ENCODE measurements around the gene RARG.
"Not testable (repeated sequence)": the region's sequence is repeated elsewhere in the genome, so short reads cannot be mapped to it uniquely, and the experiment has no call there.

The RARG gene

DNA sequence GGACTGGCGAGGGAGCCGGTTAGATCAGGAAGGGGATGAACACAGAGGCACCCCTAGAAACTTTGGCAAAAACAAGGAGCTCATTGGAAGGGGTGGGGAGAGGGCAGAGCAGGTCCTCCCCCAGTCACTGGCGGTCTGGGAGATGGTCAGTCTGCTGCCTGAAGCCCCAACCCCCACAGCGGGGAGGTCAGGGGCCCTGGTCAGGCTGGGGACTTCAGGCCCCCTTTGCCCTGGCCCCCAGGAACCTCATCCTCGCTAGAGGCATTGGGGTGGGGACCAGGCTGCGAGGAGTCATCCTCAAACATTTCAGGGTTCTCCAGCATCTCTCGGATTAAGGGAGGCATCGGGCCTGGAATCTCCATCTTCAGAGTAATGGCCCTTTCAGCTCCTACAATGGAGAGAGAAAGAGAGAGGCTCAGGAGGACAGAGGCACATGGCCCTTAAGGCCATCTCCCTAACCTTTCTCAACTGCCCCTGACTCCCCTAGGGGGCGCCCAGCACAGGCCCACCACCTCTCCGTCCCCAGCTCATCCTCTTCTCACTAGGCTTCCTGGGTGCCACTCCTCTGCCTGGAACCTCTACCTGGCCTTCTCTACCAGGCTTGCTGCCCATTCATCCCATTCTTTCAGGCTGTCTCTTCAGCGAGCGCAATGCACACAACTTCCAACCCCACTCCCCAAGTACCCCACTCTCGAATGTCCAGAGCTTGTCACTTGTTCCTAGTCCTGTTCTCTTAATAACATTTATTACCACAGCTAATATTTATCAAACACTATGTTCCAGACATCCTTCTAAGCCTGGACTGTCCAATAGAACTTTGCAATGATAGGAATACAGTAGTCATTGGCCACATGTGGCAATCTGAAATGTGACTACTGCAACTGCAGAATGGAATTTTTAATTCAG, 20.3 kb downstream of the RARG start:
- no peak for DNase-seq

DNA sequence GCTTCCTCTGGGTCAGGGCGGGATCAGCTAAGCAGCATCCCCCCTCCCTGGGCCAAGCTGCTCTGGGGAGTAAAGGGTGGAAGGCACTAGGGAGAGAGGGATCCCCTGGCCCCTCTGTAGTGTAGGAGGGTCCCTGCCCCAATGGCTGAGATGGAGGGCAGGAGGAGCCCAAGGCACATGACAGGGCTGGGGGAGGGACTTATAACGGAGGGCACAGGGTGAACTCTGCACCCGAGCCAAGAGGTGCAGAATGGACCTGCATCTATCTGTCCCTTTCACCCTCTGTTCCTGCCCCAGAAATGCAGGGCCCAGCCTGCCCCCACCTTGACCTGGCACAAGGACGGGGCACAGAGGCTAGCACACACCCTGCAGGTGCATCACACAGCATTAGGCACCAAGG, 21.2 kb downstream of the RARG start:
- DNase-seq: no peak

DNA sequence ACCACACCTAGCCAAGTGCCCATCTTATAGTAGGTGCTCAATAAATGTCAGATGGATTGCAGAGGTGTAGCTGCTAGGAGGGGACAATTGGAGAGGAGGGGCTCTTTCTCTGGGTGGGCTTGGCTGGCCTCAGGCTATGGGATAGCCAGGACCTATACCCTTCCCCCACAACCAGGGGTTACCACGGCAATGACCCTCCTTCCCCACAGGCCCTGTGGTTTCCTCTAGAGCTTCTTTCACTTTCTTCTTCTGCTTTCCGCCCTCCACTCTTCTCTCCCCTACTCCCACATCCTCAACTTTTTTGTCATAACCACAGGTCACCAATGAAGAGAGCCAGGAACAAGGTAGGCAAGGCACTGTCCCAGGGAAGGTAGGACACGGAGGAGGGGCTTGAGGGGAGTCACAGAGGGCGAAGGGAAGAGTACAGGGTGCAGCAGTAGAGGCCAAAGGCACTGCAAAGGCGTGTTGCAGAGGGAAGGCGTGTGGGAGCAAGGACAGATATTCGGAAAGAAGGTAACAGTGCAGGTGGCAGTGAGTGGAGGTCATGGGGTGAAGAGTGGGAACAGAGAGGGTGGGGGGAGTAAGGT, 23.0 kb downstream of the RARG start:
- DNase-seq: no peak

DNA sequence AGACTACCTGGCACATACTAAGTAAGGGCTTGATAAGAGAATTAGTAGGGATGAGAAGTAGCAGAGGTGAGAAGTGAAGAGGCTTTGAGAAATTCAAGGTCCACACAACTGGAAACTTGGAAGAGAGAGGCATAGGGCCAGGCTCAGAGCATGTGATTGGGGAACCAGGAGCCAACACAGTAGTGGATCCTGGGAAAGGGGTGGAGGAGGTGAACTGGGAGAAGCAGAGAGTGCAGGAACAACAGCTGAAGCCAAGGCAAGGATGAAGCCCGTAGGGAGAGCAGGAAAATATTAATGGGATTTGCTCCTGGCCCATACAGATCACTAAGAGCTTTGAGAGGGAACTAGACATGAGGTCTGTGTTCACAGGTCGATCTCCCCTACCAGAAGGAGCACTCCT, 23.6 kb downstream of the RARG start:
- DNase-seq: no peak

DNA sequence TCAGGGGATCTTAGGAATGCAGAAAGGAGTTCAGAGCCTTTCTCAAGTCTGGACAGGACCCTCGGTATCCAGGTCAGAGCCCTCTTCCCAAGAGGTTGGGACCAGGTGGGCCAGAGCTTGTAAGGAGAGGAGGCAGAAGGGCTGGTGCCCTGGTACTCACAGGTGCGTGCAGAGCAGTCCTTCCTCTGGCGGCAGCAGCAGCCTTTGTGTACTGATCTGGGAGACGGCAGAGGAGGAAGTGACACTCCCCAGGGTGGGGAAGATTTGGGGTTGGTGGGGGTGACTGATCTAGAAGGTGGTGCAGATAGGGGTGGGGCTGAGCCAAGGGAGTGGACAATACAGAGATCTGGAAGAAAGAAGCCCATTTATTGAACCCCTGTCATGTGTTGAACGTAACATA, 25.0 kb downstream of the RARG start, which contains the start of gene ITGB7:
Gene ITGB7, minus strand, starts transcription at position 210 of the 400 bp plus-strand sequence. CDS start 6,808 bp downstream, outside the sequence.
- DNase-seq: no peak

DNA sequence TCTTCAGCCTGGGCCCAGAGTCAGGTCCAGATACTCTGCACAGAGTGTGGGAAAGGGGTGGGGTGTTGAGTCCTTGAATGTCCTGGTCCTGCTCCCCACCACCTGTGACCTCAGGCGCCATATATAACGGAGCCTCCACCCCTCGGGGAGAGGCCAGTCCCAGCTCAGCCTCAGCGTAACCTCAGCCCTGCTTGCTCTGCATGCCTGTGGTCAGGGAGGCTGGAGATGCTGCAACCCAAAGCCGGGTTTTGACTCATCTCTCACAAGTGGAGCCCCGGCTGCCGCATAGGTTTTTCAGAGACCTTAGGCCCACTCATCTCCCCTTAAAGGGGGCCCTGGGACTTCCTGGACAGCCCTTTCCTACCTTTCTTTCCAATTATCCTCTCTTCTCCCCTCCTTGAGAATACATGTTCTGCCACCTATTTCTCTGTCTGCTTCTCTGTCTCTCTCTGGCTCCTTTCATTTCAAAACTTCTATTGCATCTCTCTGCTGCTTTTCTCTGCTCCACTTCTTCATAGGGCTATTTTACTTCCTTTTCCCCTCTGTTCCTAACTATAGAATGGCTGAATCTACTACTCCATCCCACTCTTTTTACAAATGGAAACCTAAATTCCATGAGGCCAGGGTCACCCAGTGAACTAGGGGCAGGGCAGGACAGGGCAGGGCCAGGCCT, 26.1 kb downstream of the RARG start:
- no peak for DNase-seq

DNA sequence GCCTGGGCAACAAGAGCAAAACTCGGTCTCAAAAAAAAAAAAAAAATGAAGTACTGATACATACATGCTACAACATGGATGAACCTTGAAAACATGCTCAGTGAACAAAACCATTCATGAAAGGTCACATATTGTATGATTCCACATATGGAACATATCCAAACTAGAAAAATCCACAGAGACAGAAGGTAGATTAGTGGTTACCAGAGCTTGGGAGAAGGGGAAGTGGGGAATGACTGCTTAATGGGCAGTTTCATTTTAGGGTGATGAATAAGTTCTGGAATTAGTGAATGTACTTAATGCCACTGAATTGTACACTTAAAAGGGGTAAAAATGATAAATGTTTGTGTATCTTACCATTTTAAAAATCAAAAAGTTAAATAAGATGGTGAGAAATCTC, 27.7 kb downstream of the RARG start:
- DNase-seq: no peak

DNA sequence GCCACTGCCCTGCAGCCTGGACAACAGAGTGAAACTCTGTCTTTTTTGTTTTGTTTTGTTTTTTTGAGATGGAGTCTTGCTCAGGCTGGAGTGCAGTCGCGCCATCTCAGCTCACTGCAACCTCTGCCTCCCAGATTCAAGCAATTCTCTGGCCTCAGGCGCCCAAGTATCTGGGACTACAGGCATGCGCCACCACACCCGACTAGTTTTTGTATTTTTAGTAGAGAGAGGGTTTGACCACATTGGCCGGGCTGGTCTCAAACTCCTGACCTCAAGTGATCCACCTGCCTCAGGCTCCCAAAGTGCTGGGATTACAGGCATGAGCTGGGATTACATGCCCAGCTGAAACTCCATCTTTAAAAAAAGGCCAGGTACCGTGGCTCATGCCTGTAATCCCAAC, 29.7 kb downstream of the RARG start:
- DNase-seq: not testable (repeated sequence)

DNA sequence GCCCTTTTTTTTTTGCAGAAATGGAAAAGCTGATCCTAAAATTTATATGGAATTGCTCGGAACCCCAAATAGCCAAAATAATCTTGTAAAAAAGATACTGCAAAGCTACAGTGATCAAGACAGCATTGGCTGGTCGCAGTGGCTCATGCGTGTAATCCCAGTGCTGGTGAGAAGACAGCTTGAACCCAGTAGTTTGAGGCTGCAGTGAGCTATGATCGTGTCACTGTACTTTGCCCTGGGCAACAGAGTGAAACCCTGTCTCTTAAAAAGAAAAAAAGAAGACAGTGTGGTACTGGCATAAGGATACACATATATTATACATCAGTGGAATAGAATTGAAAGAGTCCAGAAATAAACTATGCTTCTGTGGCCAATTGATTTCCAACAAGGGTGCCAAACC, 30.4 kb downstream of the RARG start:
- DNase-seq: no peak

DNA sequence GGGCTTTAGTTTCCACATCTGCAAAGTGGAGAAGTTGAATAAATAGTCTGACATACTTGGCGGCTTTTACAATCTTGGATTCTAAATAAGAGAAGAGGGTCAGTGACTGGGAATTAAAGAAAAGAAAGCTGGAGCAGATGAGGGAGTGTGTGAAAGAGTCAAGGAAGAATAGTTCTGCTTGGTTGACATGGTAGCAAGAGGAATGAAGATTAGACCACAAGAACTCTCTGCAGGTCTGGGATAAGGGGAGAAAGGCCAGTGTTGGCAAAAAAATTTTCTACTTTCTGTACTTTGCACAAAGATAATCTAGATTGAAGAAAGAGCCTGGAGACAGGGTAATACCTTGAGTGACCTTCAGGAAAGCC, 30.9 kb downstream of the RARG start:
- no peak for DNase-seq

DNA sequence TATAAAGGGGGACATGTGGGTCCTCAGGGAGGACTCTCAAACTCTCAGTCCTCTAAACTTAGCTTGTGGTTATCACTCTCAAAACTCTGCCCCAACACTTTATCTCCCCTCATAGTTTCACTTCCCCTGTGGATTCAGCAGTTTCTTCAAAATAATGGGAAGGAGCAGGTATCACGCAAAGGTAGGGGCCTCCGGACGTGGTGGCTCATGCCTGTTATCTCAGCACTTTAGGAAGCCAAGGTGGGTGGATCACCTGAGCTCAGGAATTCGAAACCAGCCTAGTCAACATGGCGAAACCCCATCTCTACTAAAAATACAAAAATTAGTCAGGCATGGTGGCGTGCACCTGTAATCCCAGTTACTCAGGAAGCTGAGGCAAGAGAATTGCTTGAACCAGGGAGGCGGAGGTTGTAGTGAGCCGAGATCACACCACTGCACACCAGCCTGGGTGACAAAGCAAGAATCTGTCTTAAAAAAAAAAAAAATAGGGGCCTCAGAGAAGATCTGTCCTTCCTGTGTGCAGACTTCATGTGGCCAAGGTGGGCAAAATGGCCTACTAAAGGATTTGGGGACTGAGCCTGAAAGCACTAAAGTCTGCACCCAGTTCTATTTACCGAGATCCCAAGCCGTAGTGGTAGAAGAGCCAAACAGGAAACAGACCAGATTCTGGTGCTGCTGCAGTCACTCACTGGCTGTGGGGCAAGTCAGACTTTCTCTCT, 31.4 kb downstream of the RARG start:
- DNase-seq: no peak

DNA sequence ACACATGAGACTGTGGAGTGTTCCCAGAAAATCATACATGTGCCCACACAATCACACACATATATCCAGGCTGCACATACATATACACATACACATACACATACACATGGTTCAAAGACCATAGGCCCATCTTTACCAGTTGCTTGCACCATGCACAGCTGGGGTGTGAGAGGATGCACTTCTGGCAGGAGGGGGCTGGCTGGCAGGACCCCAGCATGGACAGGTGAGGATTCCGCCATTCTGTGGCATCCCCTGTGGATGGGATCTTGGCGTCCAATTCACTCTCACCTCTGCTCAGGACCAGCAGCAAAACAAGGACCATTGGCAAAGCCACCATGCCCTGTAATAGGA, 31.9 kb downstream of the RARG start:
- no peak for DNase-seq

DNA sequence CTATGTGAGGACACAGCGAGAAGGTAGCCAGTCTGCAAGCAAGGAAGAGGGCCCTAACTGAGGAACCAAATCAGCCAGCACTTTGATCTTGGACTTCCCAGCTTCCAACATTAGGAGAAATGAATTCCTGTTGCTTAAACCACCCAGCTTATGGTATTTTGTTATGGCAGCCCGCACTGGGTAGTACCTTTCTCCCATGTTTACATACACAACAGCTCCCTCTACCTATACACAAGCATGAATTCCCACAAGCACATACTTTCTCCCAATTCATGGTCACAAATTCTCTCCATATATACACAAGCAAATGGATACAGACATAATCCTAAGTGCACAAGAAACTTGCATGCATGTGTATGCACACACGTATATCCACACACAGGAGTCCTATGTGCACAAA, 32.3 kb downstream of the RARG start:
- no peak for DNase-seq

DNA sequence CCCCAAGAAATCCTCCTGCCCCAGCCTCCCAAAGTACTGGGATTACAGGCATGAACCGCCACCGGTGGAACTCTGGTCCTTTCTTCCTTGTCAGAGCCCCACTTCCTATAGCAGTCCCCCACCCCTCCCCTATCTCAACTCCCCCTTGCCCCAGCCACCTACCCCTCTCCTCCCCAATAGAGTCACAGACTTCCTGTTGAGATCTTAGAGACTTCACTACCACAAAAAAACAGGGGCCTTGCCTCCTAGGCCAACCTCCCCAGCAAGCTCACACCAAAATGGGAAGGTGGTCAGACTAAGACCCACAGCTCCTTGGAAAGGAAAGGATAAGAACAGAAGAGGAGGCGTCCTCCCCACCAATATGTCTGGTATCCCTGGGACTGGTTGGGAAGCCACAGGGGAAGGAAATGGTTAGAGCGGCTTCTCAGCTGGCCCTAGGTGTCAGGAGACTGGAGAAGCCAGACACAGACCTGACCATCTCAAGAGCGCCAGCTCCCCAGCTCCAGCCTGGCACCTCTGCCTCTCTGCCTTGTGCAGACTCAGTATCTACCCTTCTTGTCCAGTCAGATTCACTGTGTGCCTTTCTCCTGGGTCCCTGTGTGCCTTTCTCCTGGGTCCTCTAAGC, 33.4 kb downstream of the RARG start:
- no peak for DNase-seq

DNA sequence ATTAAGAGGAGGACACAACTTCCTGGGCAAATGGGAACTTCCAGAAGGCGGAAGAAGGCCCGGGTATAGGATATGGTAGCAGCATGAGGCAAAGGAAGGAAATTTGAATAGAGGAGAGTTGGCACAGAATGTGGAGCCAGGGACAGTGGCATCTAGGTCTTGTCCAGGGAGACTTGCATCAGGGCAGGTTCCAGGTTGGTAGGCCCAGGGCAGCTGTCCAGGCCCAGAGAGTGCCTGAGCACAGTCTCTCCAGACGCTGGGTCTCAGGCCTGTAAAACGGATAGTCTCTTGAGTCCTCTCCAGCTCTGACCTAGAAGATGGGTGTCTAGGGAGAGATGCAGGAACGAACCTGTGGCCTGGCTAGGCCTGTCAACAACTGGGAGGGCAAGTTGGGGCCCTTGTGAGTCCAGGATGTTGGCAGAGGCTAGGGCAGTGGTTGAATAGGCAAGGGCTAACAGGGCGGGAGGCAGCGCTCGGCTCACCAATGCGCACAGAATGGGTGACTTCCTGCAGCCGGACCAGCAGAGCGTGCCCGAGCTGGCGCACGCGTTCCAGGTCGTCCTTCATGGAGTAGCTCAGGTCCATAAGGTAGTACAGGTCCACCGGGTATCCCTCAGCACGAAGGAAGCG, 34.9 kb downstream of the RARG start:
- no peak for DNase-seq

DNA sequence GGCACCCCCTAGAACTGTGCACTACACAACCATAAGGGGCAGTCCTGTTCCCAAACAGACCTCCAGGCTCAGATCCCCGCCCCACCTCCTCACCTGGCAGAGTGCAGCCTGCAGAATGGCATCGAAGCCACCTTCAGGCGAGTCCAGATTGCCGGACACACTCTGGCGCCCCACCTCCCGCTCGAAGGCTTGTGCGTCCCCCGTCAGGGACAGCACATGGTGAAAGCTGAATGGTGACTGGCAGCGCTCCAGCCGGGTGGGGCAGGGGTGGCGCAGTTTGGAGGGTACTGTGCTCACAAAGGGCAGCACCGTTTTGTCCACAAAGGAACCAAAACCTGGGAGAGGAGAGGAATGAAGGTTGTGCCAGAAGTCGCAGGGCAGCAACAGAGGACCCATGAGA, 35.5 kb downstream of the RARG start:
- DNase-seq: no peak

DNA sequence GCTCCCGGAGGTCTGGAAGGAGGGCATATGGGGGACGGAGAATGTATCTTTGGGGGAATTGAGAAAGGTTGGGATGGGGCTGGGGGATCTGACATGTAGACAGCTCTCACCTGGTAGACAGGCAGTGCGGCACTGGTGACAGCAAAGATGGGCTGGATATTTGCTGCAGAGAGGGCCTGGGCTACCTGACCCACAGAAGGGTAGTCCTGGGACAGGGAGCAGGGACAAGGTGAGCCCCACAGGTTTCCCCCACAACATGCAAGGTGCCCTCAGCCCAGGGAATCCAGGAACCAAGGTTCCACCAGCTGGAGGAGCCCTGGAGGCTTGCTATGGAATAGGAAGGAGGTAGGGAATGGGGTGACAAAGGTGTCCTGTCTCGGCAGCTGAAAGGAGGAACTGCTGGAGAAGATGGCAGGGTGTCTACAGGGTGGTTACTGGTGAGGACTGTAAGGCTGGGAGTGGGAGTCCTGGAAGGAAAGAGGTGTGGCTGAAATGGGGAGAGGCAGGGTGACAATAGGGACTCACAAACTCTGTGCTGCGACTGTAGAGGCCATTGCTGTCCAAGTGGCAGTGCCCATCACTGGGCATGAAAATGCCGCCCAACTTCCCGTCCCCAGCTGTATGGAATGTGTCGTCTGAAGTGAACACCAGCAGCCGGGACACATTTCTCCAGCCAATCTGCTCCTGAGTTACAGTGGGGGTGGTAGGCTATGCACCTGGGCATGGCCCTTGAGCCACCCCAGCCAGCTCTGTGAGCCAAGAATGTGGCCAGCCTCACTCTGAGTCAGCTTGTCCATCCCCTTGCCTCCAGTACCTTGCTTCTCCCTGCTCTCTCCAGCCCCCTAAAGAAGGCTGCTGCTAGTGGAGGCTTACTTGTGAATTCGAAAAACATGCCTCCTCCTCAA, 36.2 kb downstream of the RARG start:
- no peak for DNase-seq

DNA sequence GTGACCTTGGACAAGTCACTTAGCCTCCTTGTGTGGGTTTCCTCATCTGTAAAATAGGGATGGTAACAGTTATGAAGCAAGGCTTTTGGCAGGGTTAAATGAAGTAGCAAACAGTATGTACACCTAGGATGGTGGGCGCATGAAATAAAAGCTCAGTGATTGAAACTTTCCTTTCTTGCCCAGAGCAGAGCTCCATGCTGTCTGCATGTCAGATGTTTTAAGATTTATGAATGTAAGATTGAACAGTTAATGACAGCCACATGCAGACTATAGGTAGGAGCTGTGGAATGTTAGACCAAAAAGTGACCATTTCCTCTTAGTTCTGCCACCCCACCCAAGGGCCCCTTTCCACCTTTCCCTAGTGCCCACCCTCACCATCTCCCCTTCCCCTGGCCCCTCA, 37.0 kb downstream of the RARG start:
- DNase-seq: no peak

DNA sequence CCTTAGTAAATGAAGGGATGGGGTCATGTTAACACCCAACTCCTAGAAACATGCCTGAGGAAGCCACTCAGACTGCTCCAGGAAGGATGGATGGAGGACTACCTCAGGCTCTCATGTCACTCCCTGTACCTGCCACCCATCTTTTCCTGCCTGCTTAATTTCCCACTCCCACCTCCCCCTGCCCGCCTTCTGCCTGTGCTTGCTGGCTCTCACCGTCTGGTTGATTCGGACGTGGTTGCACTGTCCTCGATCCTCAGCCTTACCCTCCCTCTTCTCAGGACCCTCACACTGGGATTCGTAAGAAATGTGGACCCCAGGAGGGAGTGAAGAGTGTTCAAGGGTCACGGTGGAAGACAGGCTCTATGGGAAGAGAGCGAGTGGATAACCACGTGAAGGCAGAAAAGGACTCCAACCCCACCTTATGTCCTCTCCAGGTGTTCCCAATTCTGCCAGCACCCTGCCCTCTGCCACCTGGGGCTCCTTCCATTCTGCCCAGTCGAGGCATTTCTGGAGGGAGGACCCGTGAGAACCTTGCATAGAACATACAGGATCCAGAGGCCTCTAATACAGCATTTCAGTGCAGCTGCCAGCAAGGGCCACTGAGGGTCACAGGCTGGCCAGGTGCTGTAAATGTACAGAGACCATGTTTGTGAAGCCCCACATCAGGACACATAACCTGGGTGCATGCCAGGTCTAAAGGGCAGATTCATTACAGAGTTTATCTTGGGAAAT, 37.9 kb downstream of the RARG start:
- DNase-seq: no peak
